GM18520 (cell line): ENCODE data around the gene SLC38A3.

Experiments used
- ATAC-seq: cut with Tn5 transposase; IDR thresholded peaks from one replicate; pipeline ENCODE4 v1.9.1; 2021; ENCODE audit not compliant: unreplicated experiment

The SLC38A3 gene

GRCh38 chr3:50190936-50191660 is 14.0 kb upstream of the SLC38A3 start, which contains the start of gene GNAT1:
GNAT1 (plus strand) TSS chr3:50191610; CDS start chr3:50191726, 116 bp downstream.
- ATAC-seq = no peak

GRCh38 chr3:50192124-50192523 is 12.9 kb upstream of the SLC38A3 start:
- no peak for ATAC-seq

GRCh38 chr3:50192689-50193141 is 12.4 kb upstream of the SLC38A3 start:
- ATAC-seq = no peak

GRCh38 chr3:50193286-50193685 is 11.8 kb upstream of the SLC38A3 start:
- no peak for ATAC-seq

GRCh38 chr3:50193746-50194127 is 11.3 kb upstream of the SLC38A3 start:
- ATAC-seq = no peak

GRCh38 chr3:50194128-50194902 is 10.8 kb upstream of the SLC38A3 start:
- no peak for ATAC-seq

GRCh38 chr3:50194903-50195500 is 10.1 kb upstream of the SLC38A3 start:
- ATAC-seq = no peak

GRCh38 chr3:50195501-50196252 is 9.4 kb upstream of the SLC38A3 start:
- ATAC-seq = no peak

- no peak for ATAC-seq
Measured at GRCh38 chr3:50196253-50196801, 8.7 kb upstream of the SLC38A3 start.

- no peak for ATAC-seq
Measured at GRCh38 chr3:50201573-50202315, 3.3 kb upstream of the SLC38A3 start.

- no peak for ATAC-seq
Measured at GRCh38 chr3:50202353-50203112, 2.5 kb upstream of the SLC38A3 start.

- no peak for ATAC-seq
Measured at GRCh38 chr3:50203113-50203808, 1.8 kb upstream of the SLC38A3 start.

- ATAC-seq = no peak
Measured at GRCh38 chr3:50203809-50204803, 965 bp upstream of the SLC38A3 start.

GRCh38 chr3:50205413-50206276 is 574 bp downstream of the SLC38A3 start:
- no peak for ATAC-seq

- no peak for ATAC-seq
Measured at GRCh38 chr3:50207359-50208042, 2.4 kb downstream of the SLC38A3 start.
